ENCODE data around the gene SLC5A10. TPM values are rescaled to one million over a fixed set of nuclear protein-coding genes. Genes with fewer than 3 reads are reported as not detected.

SLC5A10 gene
- total and polyA plus RNA-seq, 7 experiments from 2014 or later: 0.15 to 0.37 (median 0.17) TPM; not detected in 4

DNA sequence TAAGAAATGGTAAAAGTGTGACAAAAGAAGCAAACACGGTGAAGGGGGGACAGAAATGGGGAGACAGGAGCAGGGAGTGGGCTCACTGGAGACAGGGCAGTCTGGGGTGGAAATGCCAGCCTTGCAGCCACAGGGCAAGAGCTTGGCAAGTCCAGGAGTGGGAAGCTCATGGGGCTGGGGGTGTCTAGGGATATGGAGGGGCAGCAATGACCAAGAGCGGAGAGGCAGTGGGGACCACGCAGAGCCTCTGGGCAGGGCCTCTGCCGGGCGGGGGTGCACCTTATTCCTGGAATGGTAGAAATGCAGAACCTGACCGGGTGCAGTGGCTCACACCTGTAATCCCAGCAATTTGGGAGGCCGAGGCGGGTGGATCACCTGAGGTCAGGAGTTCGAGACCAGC lies 12.6 kb downstream of the SLC5A10 start:
- Mint-ChIP-seq H3K9me3 (no peaks in the 10 kb centered on the region), H3K4me1 (peaks cover 6 to 25% (median 12%) of the 10 kb centered on the region in 7 donors), H3K36me3 (no peaks in the 10 kb centered on the region), H3K27ac (peak overlapping the region in 2 of 9 donors; percentile 25 to 45), H3K27me3 (no peaks in the 10 kb centered on the region), H3K4me3 (no peak overlapping the region)
- ChIA-PET CTCF (no interaction called here), POLR2A (no interaction called here)
- Histone ChIP-seq H3K9me3 (ENCODE audit: control insufficient read depth in 2 of 3, low read length in 3 of 3) (no peaks in the 10 kb centered on the region), H3K4me3 (ENCODE audit: low read length) (no peak overlapping the region), H3K27ac (ENCODE audit: low read depth, low read length) (no peak overlapping the region), H3K36me3 (ENCODE audit: control insufficient read depth in 2 of 3, insufficient read depth in 3 of 3, low read length in 3 of 3) (no peaks in the 10 kb centered on the region), H3K27me3 (ENCODE audit: control insufficient read depth in 2 of 2, insufficient read depth in 2 of 2, low read length in 2 of 2) (no peaks in the 10 kb centered on the region), H3K4me1 (ENCODE audit: control insufficient read depth in 2 of 2, insufficient read depth in 2 of 2, low read length in 2 of 2) (peaks cover 3 to 6% of the 10 kb centered on the region in 2 donors)
- DNase-seq: no peak
- ATAC-seq: no peak
- intact Hi-C loops (cut with micrococcal nuclease): loop anchor here in 1 of 2 donors (5.0 kb wide), 1 partner anchor 38 kb away; the partner anchor contains the start of gene FAM83G

GRCh38 chr17:18965530-18966236 lies 13.7 kb downstream of the SLC5A10 start:
- intact Hi-C loops (cut with micrococcal nuclease): no loop called here
- Histone ChIP-seq H3K36me3 (ENCODE audit: control insufficient read depth in 2 of 3, insufficient read depth in 3 of 3, low read length in 3 of 3) (no peaks in the 10 kb centered on the region), H3K4me3 (ENCODE audit: low read length) (no peak overlapping the region), H3K4me1 (ENCODE audit: control insufficient read depth in 2 of 2, insufficient read depth in 2 of 2, low read length in 2 of 2) (peaks cover 3 to 4% of the 10 kb centered on the region in 2 donors), H3K9me3 (ENCODE audit: control insufficient read depth in 2 of 3, low read length in 3 of 3) (no peaks in the 10 kb centered on the region), H3K27ac (ENCODE audit: low read depth, low read length) (no peak overlapping the region), H3K27me3 (ENCODE audit: control insufficient read depth in 2 of 2, insufficient read depth in 2 of 2, low read length in 2 of 2) (no peaks in the 10 kb centered on the region)
- ATAC-seq (no peak), DNase-seq (no peak)
- H3K4me3 Mint-ChIP-seq: no peak overlapping the region
- H3K4me1 Mint-ChIP-seq: peaks cover 2 to 26% (median 13%) of the 10 kb centered on the region in 7 donors
- H3K36me3 Mint-ChIP-seq: no peaks in the 10 kb centered on the region
- no peaks in the 10 kb centered on the region for H3K9me3 Mint-ChIP-seq
- no peaks in the 10 kb centered on the region for H3K27me3 Mint-ChIP-seq
- no peak overlapping the region for H3K27ac Mint-ChIP-seq
- ChIA-PET POLR2A (no interaction called here), CTCF (no interaction called here)

DNA sequence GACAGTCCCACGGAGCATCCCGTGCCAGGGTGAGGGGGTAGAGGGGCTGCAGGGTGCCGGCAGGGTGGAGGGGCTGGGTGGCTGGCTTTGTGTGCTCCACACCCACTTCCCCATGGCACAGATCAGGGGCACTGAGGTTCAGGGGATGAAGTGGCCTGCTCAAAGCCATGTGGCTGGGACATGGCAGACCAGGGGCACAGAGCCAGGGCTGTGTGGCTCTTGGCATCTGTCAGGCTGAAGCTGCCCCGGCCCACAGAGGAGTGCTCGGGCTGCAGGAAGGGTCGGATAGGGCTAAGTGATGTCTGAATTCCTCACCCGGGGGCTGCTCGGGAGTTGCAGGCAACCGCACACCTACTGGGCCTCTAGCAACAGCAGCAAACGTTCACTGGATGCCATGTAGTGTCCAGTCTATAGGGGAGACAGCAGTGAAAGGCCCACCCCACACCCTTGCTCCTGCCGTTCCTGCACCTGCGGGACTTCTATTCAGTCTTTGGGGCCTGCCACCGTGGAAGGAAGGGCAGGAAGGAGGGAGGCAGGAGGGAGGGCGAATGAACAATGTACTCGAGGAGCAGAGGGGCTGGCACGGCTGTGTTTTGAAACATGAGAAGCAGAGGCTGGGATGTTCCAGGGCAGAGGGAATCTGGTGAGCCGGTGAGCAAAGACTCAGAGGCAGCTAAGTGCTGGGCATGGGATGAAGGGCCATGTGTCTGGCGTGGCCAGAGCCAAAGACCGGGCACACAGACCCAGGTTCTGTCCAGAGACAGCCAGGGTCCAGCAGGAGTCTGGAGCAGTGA lies 15.1 kb downstream of the SLC5A10 start:
- Mint-ChIP-seq H3K9me3 (no peaks in the 10 kb centered on the region), H3K4me1 (peaks cover 0 to 18% (median 9%) of the 10 kb centered on the region in 7 donors), H3K27me3 (no peaks in the 10 kb centered on the region), H3K27ac (peak overlapping the region in 1 of 9 donors; percentile 42), H3K36me3 (no peaks in the 10 kb centered on the region), H3K4me3 (no peak overlapping the region)
- ATAC-seq (no peak), DNase-seq (no peak)
- intact Hi-C loops (cut with micrococcal nuclease): no loop called here
- CTCF ChIA-PET: no interaction called here
- no peaks in the 10 kb centered on the region for H3K9me3 ChIP-seq (ENCODE audit: control insufficient read depth in 2 of 3, low read length in 3 of 3)
- no peak overlapping the region for H3K27ac ChIP-seq (ENCODE audit: low read depth, low read length)
- H3K27me3 ChIP-seq (ENCODE audit: control insufficient read depth in 2 of 2, insufficient read depth in 2 of 2, low read length in 2 of 2): no peaks in the 10 kb centered on the region
- no peaks in the 10 kb centered on the region for H3K4me1 ChIP-seq (ENCODE audit: control insufficient read depth in 2 of 2, insufficient read depth in 2 of 2, low read length in 2 of 2)
- H3K4me3 ChIP-seq (ENCODE audit: low read length): no peak overlapping the region
- peaks cover 0 to 5% (median 0%) of the 10 kb centered on the region in 3 experiments for H3K36me3 ChIP-seq (ENCODE audit: control insufficient read depth in 2 of 3, insufficient read depth in 3 of 3, low read length in 3 of 3)
- POLR2A ChIA-PET: no interaction called here

DNA sequence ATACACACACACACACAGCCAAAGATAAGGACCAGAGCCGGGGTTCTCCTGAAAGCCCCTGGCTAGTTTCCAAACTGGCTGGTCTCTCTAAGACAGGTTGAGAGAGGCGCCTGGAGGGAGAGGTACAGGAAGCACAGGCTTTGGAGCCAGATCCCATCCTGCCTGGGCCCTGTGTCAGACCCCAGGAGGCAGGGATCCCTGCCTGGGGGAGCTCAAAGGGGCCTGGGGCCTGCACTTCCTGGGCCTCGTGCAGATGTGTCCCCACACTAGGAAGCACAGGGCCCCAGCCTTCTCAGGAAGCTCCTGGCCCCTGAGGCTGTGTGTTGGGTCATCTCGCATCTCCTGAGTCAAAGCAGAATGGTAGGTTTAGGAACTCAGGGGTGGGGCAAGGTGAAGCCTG lies 16.0 kb downstream of the SLC5A10 start:
- H3K36me3 Mint-ChIP-seq: no peaks in the 10 kb centered on the region
- Histone ChIP-seq H3K27me3 (ENCODE audit: control insufficient read depth in 2 of 2, insufficient read depth in 2 of 2, low read length in 2 of 2) (no peaks in the 10 kb centered on the region), H3K36me3 (ENCODE audit: control insufficient read depth in 2 of 3, insufficient read depth in 3 of 3, low read length in 3 of 3) (peaks cover 0 to 5% (median 0%) of the 10 kb centered on the region in 3 experiments), H3K4me1 (ENCODE audit: control insufficient read depth in 2 of 2, insufficient read depth in 2 of 2, low read length in 2 of 2) (no peaks in the 10 kb centered on the region), H3K9me3 (ENCODE audit: control insufficient read depth in 2 of 3, low read length in 3 of 3) (no peaks in the 10 kb centered on the region), H3K4me3 (ENCODE audit: low read length) (no peak overlapping the region), H3K27ac (ENCODE audit: low read depth, low read length) (no peak overlapping the region)
- H3K4me3 Mint-ChIP-seq: no peak overlapping the region
- peaks cover 0 to 14% (median 8%) of the 10 kb centered on the region in 7 donors for H3K4me1 Mint-ChIP-seq
- no peaks in the 10 kb centered on the region for H3K9me3 Mint-ChIP-seq
- H3K27me3 Mint-ChIP-seq: no peaks in the 10 kb centered on the region
- H3K27ac Mint-ChIP-seq: peak overlapping the region in 1 of 9 donors; percentile 52
- DNase-seq (no peak), ATAC-seq (no peak)
- ChIA-PET POLR2A (interaction anchor here (0.6 kb wide), 1 partner anchor 29 kb away, joined by 4 read pairs; no protein-coding TSS in a partner anchor), CTCF (interaction anchor here (0.6 kb wide), 1 partner anchor 150 kb away, joined by 4 read pairs; no protein-coding TSS in a partner anchor)
- intact Hi-C loops (cut with micrococcal nuclease): no loop called here

- DNase-seq: no peak
- intact Hi-C loops (cut with micrococcal nuclease): no loop called here
- no peaks in the 10 kb centered on the region for H3K27me3 Mint-ChIP-seq
Observed at GRCh38 chr17:18968345-18968744, 16.4 kb downstream of the SLC5A10 start.

GRCh38 chr17:18968945-18969887 lies 17.3 kb downstream of the SLC5A10 start:
- no peak overlapping the region for H3K4me3 Mint-ChIP-seq
- CTCF ChIA-PET: interaction anchor here (0.9 kb wide), 1 partner anchor 8 kb away, joined by 3 read pairs; no protein-coding TSS in a partner anchor
- DNase-seq: no peak
- H3K4me1 ChIP-seq (ENCODE audit: control insufficient read depth in 2 of 2, insufficient read depth in 2 of 2, low read length in 2 of 2): no peaks in the 10 kb centered on the region
- no peaks in the 10 kb centered on the region for H3K27me3 ChIP-seq (ENCODE audit: control insufficient read depth in 2 of 2, insufficient read depth in 2 of 2, low read length in 2 of 2)
- no peak overlapping the region for H3K27ac ChIP-seq (ENCODE audit: low read depth, low read length)
- H3K36me3 Mint-ChIP-seq: no peaks in the 10 kb centered on the region
- ATAC-seq: peak; percentile 39
- no peaks in the 10 kb centered on the region for H3K9me3 ChIP-seq (ENCODE audit: control insufficient read depth in 2 of 3, low read length in 3 of 3)
- intact Hi-C loops (cut with micrococcal nuclease): no loop called here
- H3K36me3 ChIP-seq (ENCODE audit: control insufficient read depth in 2 of 3, insufficient read depth in 3 of 3, low read length in 3 of 3): peaks cover 0 to 5% (median 0%) of the 10 kb centered on the region in 3 experiments
- POLR2A ChIA-PET: no interaction called here
- H3K4me1 Mint-ChIP-seq: peaks cover 0 to 14% (median 8%) of the 10 kb centered on the region in 7 donors
- H3K27me3 Mint-ChIP-seq: no peaks in the 10 kb centered on the region
- no peaks in the 10 kb centered on the region for H3K9me3 Mint-ChIP-seq
- no peak overlapping the region for H3K4me3 ChIP-seq (ENCODE audit: low read length)
- H3K27ac Mint-ChIP-seq: peak overlapping the region in 2 of 9 donors; percentile 8 to 21

More at GRCh38 chr17:18968345-18968744, 16.4 kb downstream of the SLC5A10 start:
- no peak overlapping the region for H3K27ac ChIP-seq (ENCODE audit: low read depth, low read length)
- no peaks in the 10 kb centered on the region for H3K9me3 ChIP-seq (ENCODE audit: control insufficient read depth in 2 of 3, low read length in 3 of 3)
- H3K4me3 Mint-ChIP-seq: no peak overlapping the region
- peaks cover 0 to 14% (median 8%) of the 10 kb centered on the region in 7 donors for H3K4me1 Mint-ChIP-seq
- POLR2A ChIA-PET: interaction anchor here (0.6 kb wide), 1 partner anchor 28 kb away, joined by 4 read pairs; no protein-coding TSS in a partner anchor
- H3K4me1 ChIP-seq (ENCODE audit: control insufficient read depth in 2 of 2, insufficient read depth in 2 of 2, low read length in 2 of 2): no peaks in the 10 kb centered on the region
- H3K9me3 Mint-ChIP-seq: no peaks in the 10 kb centered on the region
- H3K27me3 ChIP-seq (ENCODE audit: control insufficient read depth in 2 of 2, insufficient read depth in 2 of 2, low read length in 2 of 2): no peaks in the 10 kb centered on the region
- no peak overlapping the region for H3K4me3 ChIP-seq (ENCODE audit: low read length)
- ATAC-seq: no peak
- CTCF ChIA-PET: no interaction called here
- no peaks in the 10 kb centered on the region for H3K36me3 Mint-ChIP-seq
- peak overlapping the region in 1 of 9 donors; percentile 62 for H3K27ac Mint-ChIP-seq
- H3K36me3 ChIP-seq (ENCODE audit: control insufficient read depth in 2 of 3, insufficient read depth in 3 of 3, low read length in 3 of 3): peaks cover 0 to 5% (median 0%) of the 10 kb centered on the region in 3 experiments
